B cell (primary cell): ENCODE measurements around the gene PDK1. TPM values are rescaled to one million over a fixed set of nuclear protein-coding genes. Genes with fewer than 3 reads are reported as not detected.
A peak's percentile ranks its signal among the peaks of the same experiment; 100 is the strongest.

ENCODE experiments used
- ATAC-seq: fragments of 200-7000 bp; cut with Tn5 transposase; one replicate; pipeline ENCODE4 v1.10.0; 2021; ENCODE audit warnings: low read depth, mild to moderate bottlenecking, moderate number of reproducible peaks, moderate library complexity
- CTCF ChIA-PET: fragments of 350-600 bp; sonication (Branson Sonifier 250); formaldehyde crosslinking; loops from one replicate; lab custom pipeline; 2021; ENCODE audit warnings: antibody characterized with exemption, inconsistent platforms; lab: Charles Lee
- POLR2A ChIA-PET: fragments of 350-600 bp; sonication (Branson Sonifier 250); formaldehyde crosslinking; loops from one replicate; lab custom pipeline; 2021; ENCODE audit warnings: antibody characterized with exemption; lab: Charles Lee
- DNase-seq: peaks from one replicate; pipeline ENCODE4 v3.0.0; 2013
- H2AFZ ChIP-seq: 2 replicates; pipeline ENCODE4 v1.6.1; 2012; ENCODE audit warnings: mild to moderate bottlenecking, low read depth, low read length; ENCODE audit not compliant: insufficient read depth, poor library complexity, severe bottlenecking
- H3K27ac ChIP-seq, 2 donors: 1 replicate in 1 of 2; 2 replicates in 1 of 2; pipeline ENCODE4 v1.5.1; 2012 to 2013; ENCODE audit warnings: low read length in 2 of 2, mild to moderate bottlenecking in 2 of 2, moderate library complexity in 1 of 2
- H3K27me3 ChIP-seq, 4 experiments: fragments of 200-600 bp in 1 of 4; sonication (generic) in 1 of 4; replicated peaks in 1 of 4; 1 replicate in 2 of 4; 2 replicates in 2 of 4; pipeline versions ENCODE4 v1.6.1 to v1.7.0; 2013 to 2016; ENCODE audit warnings: low read length in 3 of 4, mild to moderate bottlenecking in 2 of 4, mixed read lengths in 1 of 4, moderate library complexity in 1 of 4; ENCODE audit not compliant: insufficient read depth in 4 of 4, control insufficient read depth in 3 of 4; ENCODE audit errors: control extremely low read depth in 1 of 4
- H3K36me3 ChIP-seq, 2 experiments: replicated peaks in 1 of 2; 1 replicate in 1 of 2; 2 replicates in 1 of 2; pipeline versions ENCODE4 v1.6.1 to v1.7.1; 2013; ENCODE audit warnings: low read length in 1 of 2; ENCODE audit not compliant: insufficient read depth in 2 of 2, control insufficient read depth in 1 of 2; ENCODE audit errors: control extremely low read depth in 1 of 2, extremely low read depth in 1 of 2
- H3K4me1 ChIP-seq, 2 donors: fragments of 200-600 bp in 1 of 2; sonication (generic) in 1 of 2; 1 replicate in 1 of 2; 2 replicates in 1 of 2; pipeline versions ENCODE4 v1.5.1 to v1.6.1; 2013 to 2017; ENCODE audit warnings: low read length in 2 of 2; ENCODE audit not compliant: control insufficient read depth in 2 of 2, insufficient read depth in 2 of 2
- H3K4me2 ChIP-seq: replicated peaks from 2 replicates; pipeline ENCODE3; 2012; ENCODE audit warnings: mild to moderate bottlenecking, low read depth, low read length; ENCODE audit not compliant: poor library complexity, severe bottlenecking
- H3K4me3 ChIP-seq, 5 experiments: fragments of 200-600 bp in 1 of 5; sonication (generic) in 1 of 5; 1 replicate in 3 of 5; 2 replicates in 2 of 5; pipeline versions ENCODE4 v1.5.1 to v1.7.0; 2011 to 2016; ENCODE audit warnings: low read length in 4 of 5, mild to moderate bottlenecking in 4 of 5, low read depth in 2 of 5, control low read depth in 1 of 5, moderate library complexity in 1 of 5; ENCODE audit not compliant: insufficient read depth in 1 of 5; ENCODE audit errors: control extremely low read depth in 1 of 5, extremely low read depth in 1 of 5
- H3K79me2 ChIP-seq: fragments of 200-600 bp; sonication (generic); one replicate; pipeline ENCODE4 v1.6.0; 2016; ENCODE audit warnings: low read length; ENCODE audit not compliant: control insufficient read depth, insufficient read depth
- H3K9ac ChIP-seq: fragments of 200-600 bp; sonication (generic); 2 replicates; pipeline ENCODE4 v1.6.1; 2017; ENCODE audit warnings: mild to moderate bottlenecking, low read length, moderate library complexity
- H3K9me3 ChIP-seq, 3 donors: one replicate each; pipeline versions ENCODE4 v1.6.1 to v1.7.1; 2013; ENCODE audit warnings: low read length in 2 of 3; ENCODE audit not compliant: control insufficient read depth in 2 of 3, insufficient read depth in 1 of 3; ENCODE audit errors: control extremely low read depth in 1 of 3
- H4K20me1 ChIP-seq: 2 replicates; pipeline ENCODE4 v1.6.0; 2012; ENCODE audit warnings: mild to moderate bottlenecking, low read length; ENCODE audit not compliant: insufficient read depth, control insufficient read depth, poor library complexity, severe bottlenecking
- H3K27ac Mint-ChIP-seq: one replicate; pipeline ENCODE4 v1.8.0; 2021; ENCODE audit warnings: mixed read lengths
- H3K27me3 Mint-ChIP-seq: one replicate; pipeline ENCODE4 v1.8.0; 2021; ENCODE audit warnings: mixed read lengths
- H3K4me1 Mint-ChIP-seq: one replicate; pipeline ENCODE4 v1.8.0; 2021; ENCODE audit warnings: mixed read lengths
- H3K4me3 Mint-ChIP-seq: one replicate; pipeline ENCODE4 v1.8.0; 2021; ENCODE audit warnings: mixed read lengths
- H3K9me3 Mint-ChIP-seq: one replicate; pipeline ENCODE4 v1.8.0; 2022; ENCODE audit warnings: mixed read lengths; ENCODE audit not compliant: insufficient read depth
- CTCF ChIP-seq: fragments of 200-600 bp; IDR thresholded peaks from one replicate; pipeline ENCODE4 v1.8.0; 2022; ENCODE audit warnings: antibody characterized with exemption, mild to moderate bottlenecking
- EZH2 ChIP-seq: IDR thresholded peaks from 2 replicates; pipeline ENCODE4 v1.6.1; 2012; ENCODE audit warnings: borderline replicate concordance, low read depth, mild to moderate bottlenecking, moderate library complexity, low read length; ENCODE audit not compliant: insufficient read depth, poor library complexity, severe bottlenecking
- whole genome bisulfite sequencing: methylation state at CpG from one replicate; pipeline ENCODE4 v1.1.5; 2013; ENCODE audit warnings: missing lambda C conversion rate; ENCODE audit not compliant: insufficient coverage; 5-methylcytosine and 5-hydroxymethylcytosine counted together
- intact Hi-C: fragments of 100-400 bp; cut with micrococcal nuclease; formaldehyde crosslinking; loops from one replicate; pipeline ENCODE4 v1.10.0; 2022
- polyA plus RNA-seq: library from polyadenylated mRNA; depleted of rRNA; stranded (reverse); fragments of >200 nt; gene quantifications from 2 replicates; pipeline ENCODE4 v1.2.3, GENCODE V29; 2012
- total RNA-seq, 2 donors: library from RNA; stranded (reverse); fragments of 120-200 nt in 1 of 2; gene quantifications; 1 replicate in 1 of 2; 2 replicates in 1 of 2; pipeline versions ENCODE4 v1.2.3 to v1.2.4, GENCODE V29; 2013 to 2022

PDK1 gene
- total and polyA plus RNA-seq, 2 donors (not counting 1 experiment from before 2014, with no cell fraction given), result 12.5 to 25.5 TPM

- H3K79me2 ChIP-seq, result peaks cover 4% of the 10 kb centered on the region
- ATAC-seq, result peak; percentile 31
- H3K9ac ChIP-seq, result peak overlapping the region; percentile 35
- DNase-seq, result peak; percentile 65
- peaks cover 0 to 20% (median 17%) of the 10 kb centered on the region in 3 donors for H3K9me3 ChIP-seq
- intact Hi-C loops, result no loop called here
- H3K27ac ChIP-seq, result peak overlapping the region; percentile 39 to 68
- H3K4me3 Mint-ChIP-seq, result peak overlapping the region; percentile 70
- peak overlapping the region; percentile 62 for H3K4me2 ChIP-seq
- H3K27me3 Mint-ChIP-seq, result no peaks in the 10 kb centered on the region
- no peaks in the 10 kb centered on the region for H3K36me3 ChIP-seq
- H3K27ac Mint-ChIP-seq, result peak overlapping the region; percentile 28
- POLR2A ChIA-PET, result interaction anchor here (0.5 kb wide), 1 partner anchor 509 kb away, joined by 3 read pairs; no protein-coding TSS in a partner anchor
- peaks cover 62% of the 10 kb centered on the region for H3K4me1 Mint-ChIP-seq
- no peaks in the 10 kb centered on the region for H4K20me1 ChIP-seq
- no peaks in the 10 kb centered on the region for H3K9me3 Mint-ChIP-seq
- H3K4me1 ChIP-seq, result peaks cover 69 to 70% of the 10 kb centered on the region in 2 donors
- H3K27me3 ChIP-seq, result no peaks in the 10 kb centered on the region
- H2AFZ ChIP-seq, result no peak overlapping the region
- 60% methylated on average over 1 of the region's 6 CpGs for WGBS
- H3K4me3 ChIP-seq, result peak overlapping the region in 4 of 5 experiments; percentile 26 to 52 (median 29)
- CTCF ChIA-PET, result interaction anchor here (1.6 kb wide), 1 partner anchor 46 kb away, joined by 4 read pairs; no protein-coding TSS in a partner anchor
- TF ChIP-seq CTCF (no peak), EZH2 (no peak)
Measured at GRCh38 chr2:172510088-172510487, 45.8 kb upstream of the PDK1 start.

DNA sequence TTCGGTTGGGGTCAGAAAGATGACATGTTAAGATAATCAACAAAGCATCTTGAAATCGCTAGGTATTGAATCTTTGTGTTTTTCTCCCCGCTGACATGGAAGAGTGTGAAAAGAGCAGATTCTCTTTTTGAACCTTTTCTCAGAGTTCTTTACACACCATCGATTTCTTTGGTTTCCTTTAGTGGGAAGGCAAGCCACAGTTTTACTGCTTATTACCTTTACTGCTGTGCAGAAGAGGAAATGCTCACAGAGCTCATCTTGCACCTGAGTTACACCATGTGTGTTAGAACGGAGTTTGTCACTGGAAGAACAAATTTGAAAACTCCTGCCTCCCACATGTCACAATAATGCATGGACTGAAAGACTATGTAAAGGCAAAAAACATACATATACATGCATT lies 45.3 kb upstream of the PDK1 start:
- POLR2A ChIA-PET, result interaction anchor here (0.5 kb wide), 1 partner anchor 510 kb away, joined by 3 read pairs; no protein-coding TSS in a partner anchor
- ATAC-seq (peak; percentile 13), DNase-seq (peak; percentile 61)
- Histone ChIP-seq H3K4me1 (peaks cover 69 to 70% of the 10 kb centered on the region in 2 donors), H3K27ac (peak overlapping the region; percentile 39 to 68), H3K79me2 (peaks cover 4% of the 10 kb centered on the region), H3K4me3 (peak overlapping the region in 4 of 5 experiments; percentile 26 to 52 (median 29)), H3K9ac (peak overlapping the region; percentile 35), H2AFZ (no peak overlapping the region), H4K20me1 (no peaks in the 10 kb centered on the region), H3K36me3 (no peaks in the 10 kb centered on the region), H3K9me3 (peaks cover 0 to 20% (median 17%) of the 10 kb centered on the region in 3 donors), H3K4me2 (peak overlapping the region; percentile 62), H3K27me3 (no peaks in the 10 kb centered on the region)
- CTCF ChIA-PET, result interaction anchor here (1.6 kb wide), 1 partner anchor 47 kb away, joined by 4 read pairs; no protein-coding TSS in a partner anchor
- Mint-ChIP-seq H3K9me3 (no peaks in the 10 kb centered on the region), H3K27me3 (no peaks in the 10 kb centered on the region), H3K27ac (peak overlapping the region; percentile 28), H3K4me1 (peaks cover 62% of the 10 kb centered on the region), H3K4me3 (peak overlapping the region; percentile 70)
- TF ChIP-seq CTCF (no peak), EZH2 (no peak)
- intact Hi-C loops, result no loop called here
- WGBS, result no CpG with 5 or more reads among the region's 5 CpGs
